Dermis microvascular lymphatic vessel endothelial cell (primary cell): ENCODE measurements around the gene SH3RF3. TPM values are rescaled to one million over a fixed set of nuclear protein-coding genes. Genes with fewer than 3 reads are reported as not detected.

Experiments used
- DNase-seq, 2 donors: peaks; one replicate each; pipeline versions ENCODE4 v3.0.0 to v3.0.0-alpha.2; 2010; ENCODE audit warnings: low read depth in 2 of 2
- total RNA-seq: library from RNA; depleted of rRNA; stranded (reverse); fragments of >200 nt; gene quantifications from 2 replicates; pipeline ENCODE4 v1.2.1, GENCODE V29; 2014

Gene SH3RF3
- total RNA-seq, 1 donor from 2014 or later = 4.5 TPM

GRCh38 chr2:109259671-109260070 is 130.7 kb downstream of the SH3RF3 start:
- no peak for DNase-seq

- no peak for DNase-seq
These were observed 131.3 kb downstream of the SH3RF3 start for GRCh38 chr2:109260116-109260855.

GRCh38 chr2:109260886-109261700 is 132.1 kb downstream of the SH3RF3 start:
- peak in 1 of 2 donors; percentile 49 for DNase-seq

- peak; percentile 72 to 86 for DNase-seq
These were observed 133.1 kb downstream of the SH3RF3 start for GRCh38 chr2:109261906-109262631.

- no peak for DNase-seq
These were observed 135.8 kb downstream of the SH3RF3 start for GRCh38 chr2:109264595-109265328.

- DNase-seq = no peak
These were observed 136.4 kb downstream of the SH3RF3 start for GRCh38 chr2:109265369-109265768.

GRCh38 chr2:109265953-109266352 is 136.9 kb downstream of the SH3RF3 start:
- DNase-seq = no peak

GRCh38 chr2:109266496-109266895 is 137.5 kb downstream of the SH3RF3 start:
- no peak for DNase-seq

GRCh38 chr2:109266998-109267854 is 138.2 kb downstream of the SH3RF3 start:
- peak; percentile 93 to 94 for DNase-seq

- no peak for DNase-seq
These were observed 139.9 kb downstream of the SH3RF3 start for GRCh38 chr2:109268916-109269315.

- no peak for DNase-seq
These were observed 140.9 kb downstream of the SH3RF3 start for GRCh38 chr2:109269706-109270504.

- DNase-seq = no peak
These were observed 141.7 kb downstream of the SH3RF3 start for GRCh38 chr2:109270505-109271312.

GRCh38 chr2:109271920-109272319 is 142.9 kb downstream of the SH3RF3 start:
- no peak for DNase-seq

- DNase-seq = no peak
These were observed 143.5 kb downstream of the SH3RF3 start for GRCh38 chr2:109272461-109272860.

GRCh38 chr2:109275120-109276012 is 146.4 kb downstream of the SH3RF3 start:
- DNase-seq = peak in 1 of 2 donors; percentile 83

- DNase-seq = no peak
These were observed 148.4 kb downstream of the SH3RF3 start for GRCh38 chr2:109277406-109277805.

- DNase-seq = peak; percentile 51 to 55
These were observed 150.3 kb downstream of the SH3RF3 start for GRCh38 chr2:109279243-109279860.
